GM21447 (cell line): ENCODE data around the gene ZNF593OS.

Experiments used
- ATAC-seq: cut with Tn5 transposase; IDR thresholded peaks from one replicate; pipeline ENCODE4 v1.9.1; 2021; ENCODE audit not compliant: unreplicated experiment

The ZNF593OS gene

DNA sequence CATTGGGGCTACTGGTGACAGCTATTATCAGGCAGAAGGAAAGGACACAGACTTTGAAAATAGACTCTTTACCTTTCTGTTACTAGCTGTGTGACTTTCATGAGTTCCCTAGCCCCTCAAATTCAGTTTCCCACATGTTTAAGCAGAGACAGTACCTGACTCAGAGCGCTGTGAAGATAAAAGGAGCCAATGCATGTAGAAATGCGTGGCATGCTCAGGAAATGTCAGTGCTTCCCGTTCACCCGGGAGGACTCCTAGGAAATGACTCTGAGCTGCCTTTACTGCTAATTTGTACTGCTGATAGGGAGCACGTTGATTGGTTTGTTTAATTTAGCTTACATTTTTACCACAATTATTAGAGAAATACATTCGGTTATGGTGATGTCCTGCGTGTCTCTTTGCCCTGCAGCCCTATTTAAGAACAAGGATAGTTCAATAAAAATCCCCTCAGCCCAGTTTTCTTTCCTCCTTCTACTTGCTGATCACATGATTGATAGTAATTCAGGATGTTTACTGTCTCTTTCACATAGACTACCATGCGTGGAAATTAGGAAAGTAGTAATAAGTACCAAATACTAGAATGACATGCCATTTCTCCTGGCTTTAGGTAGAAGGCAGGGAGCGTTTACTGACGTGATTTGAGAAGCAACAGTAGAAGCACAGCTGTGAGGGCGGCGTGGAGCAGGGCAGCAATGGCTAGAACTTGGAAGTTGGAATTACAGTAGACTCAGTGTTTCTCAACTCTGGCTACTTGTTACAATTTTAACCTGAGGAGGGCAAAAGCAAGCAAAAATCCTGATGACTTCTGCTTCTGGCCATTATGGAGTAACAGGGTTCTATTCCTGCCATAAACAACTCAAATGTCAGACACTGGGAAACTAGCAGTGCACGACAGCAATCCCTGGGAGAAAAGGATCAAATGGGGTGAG lies 44.1 kb downstream of the ZNF593OS start:
- no peak for ATAC-seq

- no peak for ATAC-seq
Measured at GRCh38 chr1:26126321-26127084, 45.1 kb downstream of the ZNF593OS start.

- no peak for ATAC-seq
Measured at GRCh38 chr1:26125946-26126320, 45.7 kb downstream of the ZNF593OS start.

GRCh38 chr1:26125382-26125781 lies 46.2 kb downstream of the ZNF593OS start:
- no peak for ATAC-seq

GRCh38 chr1:26124418-26125331 lies 47.0 kb downstream of the ZNF593OS start:
- ATAC-seq: no peak

GRCh38 chr1:26122988-26123973 lies 48.4 kb downstream of the ZNF593OS start:
- no peak for ATAC-seq

DNA sequence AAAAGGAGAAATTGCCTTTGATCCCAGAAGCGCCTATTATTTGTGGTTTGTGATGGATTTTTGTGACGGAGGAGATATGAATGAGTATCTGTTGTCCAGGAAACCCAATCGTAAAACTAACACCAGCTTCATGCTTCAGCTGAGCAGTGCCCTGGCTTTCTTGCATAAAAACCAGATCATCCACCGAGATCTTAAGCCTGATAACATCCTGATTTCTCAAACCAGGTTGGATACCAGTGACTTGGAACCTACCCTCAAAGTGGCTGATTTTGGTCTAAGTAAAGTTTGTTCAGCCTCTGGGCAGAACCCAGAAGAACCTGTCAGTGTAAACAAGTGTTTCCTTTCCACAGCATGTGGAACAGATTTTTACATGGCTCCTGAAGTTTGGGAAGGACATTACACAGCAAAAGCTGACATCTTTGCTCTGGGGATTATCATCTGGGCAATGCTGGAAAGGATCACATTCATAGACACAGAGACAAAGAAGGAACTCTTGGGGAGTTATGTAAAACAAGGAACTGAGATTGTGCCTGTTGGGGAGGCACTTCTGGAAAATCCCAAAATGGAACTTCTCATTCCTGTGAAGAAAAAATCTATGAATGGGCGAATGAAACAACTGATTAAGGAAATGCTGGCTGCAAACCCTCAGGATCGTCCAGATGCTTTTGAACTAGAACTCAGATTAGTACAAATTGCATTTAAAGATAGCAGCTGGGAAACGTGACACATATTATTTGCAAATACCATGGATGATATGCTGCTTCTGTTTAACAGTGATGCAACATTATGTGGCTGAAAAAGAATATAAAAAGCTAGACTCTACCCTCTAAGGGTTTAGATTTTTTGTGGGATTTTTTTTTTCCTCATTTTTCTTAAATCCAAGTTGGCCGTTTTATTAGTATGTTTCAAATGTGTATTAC lies 49.5 kb downstream of the ZNF593OS start:
- no peak for ATAC-seq

DNA sequence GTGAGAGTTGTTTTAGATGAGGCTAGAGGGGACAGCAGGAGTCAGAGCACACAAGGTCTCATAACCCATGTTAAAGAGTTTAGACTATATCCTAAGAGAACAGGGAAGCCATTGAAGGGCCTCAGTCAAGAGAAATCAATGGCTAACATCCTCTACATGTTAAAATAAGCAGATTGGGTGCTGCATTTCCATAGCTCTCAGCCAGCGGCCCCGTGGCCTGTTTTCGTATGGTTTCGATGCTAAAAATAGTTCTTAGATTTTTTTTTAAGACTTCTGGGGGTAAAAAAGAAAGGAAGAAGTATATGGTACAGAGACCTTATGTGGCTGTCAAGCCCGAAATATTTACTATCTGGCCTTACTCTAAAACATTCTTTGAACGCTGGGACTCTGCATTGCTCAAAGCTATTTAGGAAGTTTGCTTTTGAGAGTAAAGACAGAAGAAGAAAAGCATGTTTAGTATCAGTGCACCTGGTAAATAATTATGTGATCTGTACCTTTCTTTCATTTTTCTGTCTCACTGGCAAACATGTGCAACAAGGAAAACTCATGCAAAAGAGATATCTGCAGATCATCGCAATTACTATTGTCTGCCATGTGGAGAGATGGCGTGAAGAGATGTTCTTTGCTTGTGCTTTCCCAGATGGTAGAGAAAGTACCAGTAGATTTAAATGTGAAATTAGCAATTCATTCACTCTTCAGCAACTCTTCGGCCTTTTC lies 51.6 kb downstream of the ZNF593OS start:
- ATAC-seq: no peak
